Activated T-cell treated with anti-CD3 and anti-CD28 coated beads for 48 hours (primary cell): ENCODE data around the gene MLLT6.

Experiments
- DNase-seq: peaks from one replicate; pipeline ENCODE4 v3.0.0-alpha.2; 2020; ENCODE audit warnings: low read depth

The MLLT6 gene

DNA sequence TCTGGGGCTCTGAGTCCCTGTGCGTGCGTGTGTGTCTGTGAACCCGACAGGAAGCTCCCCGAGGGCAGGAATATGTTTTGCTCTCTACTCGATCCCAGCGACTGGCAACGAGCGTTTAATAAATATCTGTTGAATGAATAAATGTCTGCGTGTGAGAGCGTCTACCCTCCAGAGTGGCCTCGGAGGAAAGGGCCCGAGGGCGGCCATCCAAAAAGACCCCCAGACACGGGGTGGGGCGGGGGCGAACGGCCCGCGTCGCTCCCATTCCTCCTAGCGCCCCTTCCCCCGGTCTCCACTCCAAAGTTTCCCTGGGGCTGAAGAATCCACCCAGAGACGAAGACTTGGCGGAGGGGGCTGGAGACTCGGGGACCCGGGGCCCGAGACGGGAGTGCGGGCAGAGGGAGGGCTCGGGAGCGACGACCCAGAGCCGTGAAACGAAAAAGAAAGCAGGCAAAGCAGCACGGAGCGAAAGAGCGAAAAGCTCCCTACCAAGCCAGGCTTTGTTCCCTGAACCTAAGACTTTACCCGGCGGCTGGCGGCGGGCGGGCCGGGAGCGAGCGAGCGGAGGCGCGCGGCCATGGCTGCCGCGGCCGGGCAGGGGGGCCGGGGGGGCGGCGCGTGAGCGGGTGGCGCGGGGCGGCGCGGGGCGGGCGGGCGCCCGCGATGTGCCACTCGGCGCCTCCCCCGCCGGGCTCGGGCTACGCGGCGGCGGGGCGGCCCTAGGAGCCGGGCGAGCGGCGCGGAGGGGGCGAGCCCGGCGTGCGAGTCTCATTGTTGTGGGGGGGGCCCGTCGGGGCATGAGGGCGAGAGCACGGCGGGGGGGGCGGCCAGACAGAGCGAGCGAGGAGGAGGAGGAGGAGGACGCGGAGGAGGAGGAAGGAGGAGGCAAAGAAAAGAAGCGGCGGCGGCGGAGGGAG, at the start of gene MLLT6:
Gene MLLT6, plus strand, starts transcription at position 668 of the 917 bp plus-strand sequence. CDS start 360 bp downstream, outside the sequence.
- peak; percentile 62 for DNase-seq

DNA sequence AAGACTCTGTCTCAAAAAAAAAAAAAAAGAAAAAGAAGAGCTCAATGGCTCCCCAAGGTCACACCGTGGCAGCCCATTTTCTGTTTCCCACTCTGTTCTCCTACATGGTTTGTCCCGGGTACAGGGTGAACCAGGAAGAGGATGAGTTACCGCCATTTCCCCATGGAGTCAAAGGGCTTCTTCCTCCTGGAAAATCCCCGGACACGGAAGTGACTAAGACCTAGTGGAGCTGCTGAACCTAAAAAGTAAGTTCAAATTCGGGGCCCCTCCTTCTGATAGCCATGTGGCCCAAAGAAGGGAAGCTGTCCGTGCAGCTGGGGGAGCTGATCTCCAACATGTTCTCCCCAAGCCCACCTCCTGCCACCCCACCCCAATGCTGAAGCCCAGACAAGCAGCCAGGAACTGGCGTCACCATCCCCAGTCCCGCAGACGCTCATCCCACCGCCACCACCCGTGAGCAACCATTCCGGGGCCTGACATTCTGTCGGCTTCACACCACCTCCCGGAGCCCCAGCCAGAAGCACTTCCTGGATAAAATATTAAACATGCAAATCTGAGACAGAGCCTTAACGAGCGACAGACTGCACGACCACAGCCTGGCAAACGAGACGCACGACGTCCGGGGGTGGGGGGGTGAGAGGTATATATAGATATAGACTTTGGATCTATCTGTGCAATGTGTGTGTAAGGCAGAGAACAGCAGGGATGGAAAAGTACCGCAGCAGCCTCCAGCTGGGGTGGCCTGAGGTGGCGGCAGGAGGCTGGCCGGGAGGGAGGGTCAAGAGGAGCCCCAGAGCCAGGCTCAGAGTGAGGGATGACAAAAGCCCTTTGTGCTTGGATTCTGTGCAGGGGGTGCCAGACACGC, 47.9 kb upstream of the MLLT6 start:
- DNase-seq = no peak

DNA sequence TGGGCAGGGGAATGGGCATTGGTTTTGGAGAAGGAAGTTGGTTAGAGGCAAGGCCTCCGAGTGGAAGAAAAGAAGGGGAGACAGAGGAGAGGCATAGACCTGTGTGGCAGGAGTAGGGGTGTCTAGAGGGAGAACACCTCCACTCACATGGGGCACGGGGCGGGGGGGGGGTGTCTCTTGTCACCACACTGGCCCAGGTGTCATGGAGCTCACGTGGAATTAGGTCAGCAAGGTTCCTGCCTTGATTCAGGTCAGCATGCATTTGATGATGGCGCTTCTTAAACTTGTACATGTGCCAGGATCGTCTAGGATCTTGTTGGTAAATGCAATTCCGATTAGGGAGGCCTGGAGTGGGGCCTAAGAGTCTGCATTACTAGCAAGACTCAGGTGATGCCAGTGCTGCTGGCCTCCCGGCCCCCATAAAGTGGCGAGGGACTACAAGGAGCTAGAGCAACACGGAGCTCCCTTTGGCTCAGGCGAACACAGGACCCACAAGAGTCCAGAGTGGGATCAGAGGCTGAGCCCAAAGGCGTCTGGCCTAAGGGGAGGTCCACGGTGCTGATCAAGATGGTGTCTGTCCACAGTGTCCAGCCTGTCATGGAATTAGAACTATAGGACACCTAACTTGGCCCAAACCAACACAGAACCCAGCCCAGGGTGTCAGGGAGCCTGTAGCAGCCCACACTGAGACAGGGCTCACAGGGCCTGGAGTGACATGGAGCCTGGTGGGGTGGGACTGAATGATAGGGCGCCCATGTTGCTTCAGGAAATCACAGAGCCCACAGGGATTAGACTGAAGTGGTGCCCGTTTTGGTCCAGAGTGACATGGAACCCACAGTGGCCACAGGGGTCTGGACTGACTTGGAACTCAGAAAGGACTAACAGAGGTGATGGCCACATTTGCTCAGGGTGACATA, 47.0 kb upstream of the MLLT6 start:
- no peak for DNase-seq

DNA sequence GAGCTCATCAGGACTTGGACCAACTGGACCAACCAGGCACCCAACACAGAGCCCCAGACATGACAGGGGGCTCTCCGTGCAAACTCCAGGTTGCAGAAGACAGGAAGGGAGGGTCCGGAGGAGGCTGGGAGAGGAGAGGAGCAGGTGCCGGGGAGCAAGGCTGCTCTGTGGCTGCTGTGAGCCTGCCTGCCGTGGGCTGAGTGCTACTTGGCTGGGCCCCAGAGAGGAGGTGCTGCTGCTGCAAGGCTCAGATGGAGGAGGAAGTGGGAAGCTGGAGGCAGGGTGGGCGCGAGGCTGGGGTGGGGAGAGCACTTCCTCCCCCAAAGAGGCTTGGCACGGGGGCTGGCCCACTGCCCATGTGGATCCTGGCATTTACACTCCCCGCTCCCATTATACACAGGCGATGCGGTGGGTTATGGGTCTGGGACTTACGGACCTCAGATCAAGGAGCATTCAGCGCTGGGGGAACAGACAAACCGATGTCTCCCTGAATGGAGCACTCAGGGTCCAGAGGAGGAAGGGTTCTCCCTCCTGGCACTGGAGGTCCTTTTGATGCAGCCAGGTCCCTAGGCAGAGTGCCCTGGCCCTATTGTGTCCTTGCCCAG, 46.2 kb upstream of the MLLT6 start:
- no peak for DNase-seq

DNA sequence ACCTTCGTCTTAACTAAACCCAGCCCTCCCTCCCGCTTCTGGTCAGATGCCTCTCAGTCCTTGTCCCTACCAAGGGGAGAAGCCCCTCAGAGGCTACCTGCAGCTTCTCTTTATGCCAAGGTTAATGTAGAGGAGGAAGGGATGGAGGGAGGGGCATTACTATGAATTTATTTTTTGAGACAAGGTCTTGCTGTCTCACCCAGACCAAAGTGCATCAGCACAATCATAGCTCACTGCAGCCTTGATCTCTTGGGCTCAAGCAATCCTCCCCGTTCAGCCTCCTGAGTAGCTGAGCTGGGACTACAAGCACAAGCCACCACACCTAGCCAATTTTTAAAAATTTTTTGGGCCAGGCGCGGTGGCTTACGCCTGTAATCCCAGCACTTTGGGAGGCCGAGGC, 45.7 kb upstream of the MLLT6 start:
- DNase-seq = no peak

DNA sequence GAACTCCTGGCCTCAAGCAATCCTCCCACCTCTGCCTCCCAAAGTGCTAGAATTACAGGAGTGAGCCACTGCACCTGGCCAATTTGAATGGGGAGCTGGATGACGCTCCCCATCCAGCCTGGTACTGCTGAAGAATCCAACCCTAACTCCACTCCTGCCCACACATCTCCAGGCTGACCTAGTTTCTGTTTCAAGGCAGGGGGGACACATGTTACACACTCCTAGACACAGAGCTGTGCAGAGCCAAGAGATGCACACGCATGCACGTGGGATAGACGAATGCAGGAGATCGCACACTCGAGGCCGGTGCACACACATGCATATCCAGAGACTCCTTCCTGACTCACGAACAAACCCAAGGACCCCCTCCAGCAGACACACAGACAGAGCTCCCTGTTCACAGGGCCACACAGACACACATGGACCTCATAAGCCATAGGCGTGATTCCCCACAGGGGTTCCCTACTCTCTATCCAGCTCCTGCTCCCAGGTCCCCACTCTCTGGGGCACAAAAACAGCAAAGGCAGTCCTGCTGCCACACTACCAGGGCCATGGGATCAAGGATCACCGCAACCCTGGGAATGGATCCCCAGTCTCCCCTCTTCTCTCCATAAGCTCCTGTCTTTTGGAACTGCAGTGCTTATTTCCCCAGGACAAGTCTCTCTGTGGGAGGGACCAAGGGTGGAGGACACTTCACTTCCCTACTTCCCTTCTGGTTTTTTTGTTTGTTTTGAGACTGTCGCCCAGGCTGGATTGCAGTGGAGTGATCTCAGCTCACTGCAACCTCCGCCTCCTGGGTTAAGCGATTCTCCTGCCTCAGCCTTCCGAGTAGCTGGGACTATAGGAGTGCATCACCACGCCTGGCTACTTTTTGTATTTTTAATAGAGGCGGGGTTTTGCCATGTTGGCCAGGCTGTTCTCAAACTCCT, 44.7 kb upstream of the MLLT6 start:
- no peak for DNase-seq

DNA sequence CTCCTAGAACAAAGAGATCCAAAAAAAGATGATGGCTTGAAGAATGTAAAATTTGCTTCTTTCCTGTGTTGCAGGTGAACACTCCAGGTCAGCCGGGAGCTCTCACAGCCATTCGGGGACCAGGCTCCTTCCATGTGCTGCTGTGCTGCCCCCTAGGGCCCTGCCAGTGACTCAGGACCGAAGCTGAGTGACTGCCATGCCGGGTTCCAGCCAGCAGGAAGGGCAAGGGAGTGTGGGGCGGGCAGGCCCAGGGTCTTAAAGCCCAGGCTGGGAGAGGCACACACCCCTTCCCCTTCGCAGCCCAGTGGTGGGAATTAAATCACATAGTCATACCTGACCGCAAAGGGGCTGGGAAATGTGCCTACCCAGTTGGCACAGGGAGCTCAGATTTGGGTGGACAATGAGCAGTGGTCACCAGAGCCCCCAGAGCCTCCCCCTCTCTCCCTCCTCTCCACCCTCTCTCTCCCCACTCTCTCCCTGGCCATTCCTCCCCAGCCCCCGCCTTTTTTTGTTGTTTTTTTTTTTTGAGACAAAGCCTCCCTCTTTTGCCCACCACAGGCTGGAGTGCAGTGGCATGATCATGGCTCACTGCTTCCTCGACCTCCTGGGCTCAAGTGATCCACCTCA, 41.8 kb upstream of the MLLT6 start:
- peak; percentile 47 for DNase-seq

DNA sequence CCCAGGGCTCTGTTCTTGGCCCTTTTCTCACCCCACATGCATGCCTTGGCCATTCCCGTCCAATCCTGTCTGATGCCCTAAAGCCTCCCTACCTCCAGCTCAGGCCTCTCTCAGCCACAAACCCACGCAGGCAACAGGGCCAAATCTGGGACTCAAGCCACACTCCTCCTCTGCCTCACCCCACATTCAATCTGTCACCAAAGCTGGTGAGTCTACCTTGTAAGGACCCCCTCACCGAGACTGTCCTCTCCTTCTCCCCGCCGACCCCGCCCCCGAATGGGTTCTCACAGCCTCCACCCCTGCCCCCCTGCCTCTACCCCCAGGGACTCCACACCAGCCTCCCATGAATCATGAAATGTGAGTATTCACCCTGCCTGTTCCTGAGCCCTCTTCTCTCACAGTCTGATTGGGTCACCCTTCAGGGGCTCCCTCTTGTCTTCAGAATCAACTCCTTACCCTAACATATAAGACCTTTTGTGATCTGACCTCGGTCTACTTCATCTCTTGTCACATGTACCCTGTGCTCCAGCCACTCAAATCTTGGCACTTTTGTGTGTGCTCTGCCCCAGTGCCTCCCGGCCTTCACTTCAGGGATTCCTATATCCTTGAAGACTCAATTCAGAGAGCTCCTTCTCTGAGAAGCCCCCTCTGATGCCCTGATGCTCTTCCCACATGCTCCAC, 41.0 kb upstream of the MLLT6 start:
- DNase-seq = no peak

DNA sequence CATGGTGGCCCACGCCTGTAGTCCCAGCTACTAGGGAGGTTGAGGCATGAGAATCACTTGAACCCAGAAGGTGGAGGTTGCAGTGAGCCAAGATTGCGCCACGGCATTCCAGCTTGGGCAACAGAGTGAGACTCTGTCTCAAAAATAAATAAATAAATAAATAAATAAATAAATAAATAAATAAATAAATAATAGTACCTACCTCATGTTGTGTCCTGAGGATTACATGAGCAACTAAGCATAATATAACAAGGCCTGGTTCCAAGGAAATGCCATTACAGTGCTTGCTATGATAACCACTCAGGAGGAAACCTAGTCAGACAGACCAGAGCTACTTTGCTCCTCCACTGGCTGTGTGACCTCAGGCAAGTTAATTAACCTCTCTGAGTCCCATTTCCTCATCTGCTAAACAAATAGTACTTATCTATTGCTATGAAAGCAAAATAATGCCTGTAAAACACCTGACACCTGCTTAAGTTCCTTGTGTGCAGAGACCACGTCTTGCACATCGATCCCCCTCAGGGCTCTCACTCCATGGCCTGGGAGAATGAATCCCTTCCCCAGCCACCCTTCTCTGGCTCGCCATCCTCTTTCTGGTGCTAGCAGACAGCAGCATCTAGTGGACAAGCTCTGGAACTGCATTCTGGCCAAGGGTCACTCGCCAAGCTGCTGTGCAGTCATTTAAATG, 37.8 kb upstream of the MLLT6 start:
- peak; percentile 55 for DNase-seq

DNA sequence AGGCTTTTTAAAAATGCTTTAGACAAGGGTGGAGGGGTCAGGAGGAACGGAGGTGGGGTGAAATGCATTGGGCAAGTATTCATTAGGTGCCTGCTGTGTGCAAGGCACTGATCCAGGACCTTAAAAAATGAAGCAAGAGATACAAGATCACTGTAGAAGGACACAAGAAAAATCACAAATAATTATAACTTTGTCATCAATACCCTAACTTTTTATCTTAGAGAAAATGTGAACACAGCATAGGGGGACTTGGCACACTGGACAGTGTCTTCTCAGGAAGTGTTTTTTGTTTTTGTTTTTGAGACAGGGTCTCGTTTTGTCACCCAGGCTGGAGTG, 37.3 kb upstream of the MLLT6 start:
- no peak for DNase-seq

DNA sequence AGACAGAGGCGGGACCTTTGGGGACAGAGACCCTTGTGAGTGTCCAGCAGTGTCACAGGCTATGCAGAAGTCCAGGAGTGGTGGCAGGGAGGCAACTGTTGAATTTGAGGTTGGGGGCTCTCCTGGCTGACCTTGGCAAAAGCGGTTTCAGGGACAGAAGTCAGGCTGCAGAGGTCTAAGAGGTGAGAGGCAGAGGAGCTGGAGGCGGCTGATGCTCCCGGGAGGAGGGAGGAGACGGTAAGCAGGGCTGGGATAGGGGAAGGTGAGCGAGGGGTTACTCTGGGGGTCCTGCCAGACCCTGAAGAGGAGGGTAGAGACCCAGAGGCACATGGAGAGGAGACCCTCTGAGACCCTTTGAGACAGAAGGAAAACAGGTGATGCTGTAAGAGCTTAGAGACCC, 35.6 kb upstream of the MLLT6 start:
- no peak for DNase-seq

DNA sequence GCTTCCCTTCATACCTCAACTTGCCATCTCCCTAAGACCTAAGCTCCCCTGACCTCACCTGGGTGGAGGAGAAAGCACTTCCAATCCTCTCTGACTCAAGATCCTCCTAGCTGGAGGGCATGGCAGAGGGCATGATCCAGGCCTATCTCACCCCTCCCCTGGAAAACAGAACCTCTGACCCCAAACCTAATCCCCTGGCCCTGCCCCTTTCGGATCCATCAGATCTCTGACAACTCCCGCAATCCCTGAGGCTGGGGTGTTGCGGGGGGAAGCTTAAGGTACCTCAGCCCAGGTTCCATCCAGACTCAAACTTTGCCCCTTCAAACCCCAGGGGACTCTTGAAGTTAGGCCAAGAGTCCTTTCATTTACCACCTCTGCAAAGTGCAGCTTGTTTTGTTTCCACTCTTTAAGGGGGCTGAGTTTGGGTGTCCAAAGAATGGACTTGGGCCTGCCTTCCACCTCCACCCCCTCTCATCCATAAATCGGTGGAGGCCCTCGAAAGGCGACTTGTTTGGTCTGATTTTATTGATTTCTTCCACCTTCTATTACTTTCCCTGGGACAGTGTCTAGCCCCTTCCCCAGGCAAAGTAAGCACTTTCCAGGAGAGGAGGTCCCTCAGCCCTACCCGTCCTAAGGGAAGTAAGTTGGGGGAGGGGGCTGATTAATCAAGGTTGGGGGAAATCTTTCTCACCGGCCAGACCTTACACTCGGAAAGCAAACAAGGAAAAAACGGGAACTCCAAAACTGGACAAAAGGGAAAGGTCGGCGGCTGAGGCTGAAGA, 32.9 kb upstream of the MLLT6 start:
- no peak for DNase-seq

DNA sequence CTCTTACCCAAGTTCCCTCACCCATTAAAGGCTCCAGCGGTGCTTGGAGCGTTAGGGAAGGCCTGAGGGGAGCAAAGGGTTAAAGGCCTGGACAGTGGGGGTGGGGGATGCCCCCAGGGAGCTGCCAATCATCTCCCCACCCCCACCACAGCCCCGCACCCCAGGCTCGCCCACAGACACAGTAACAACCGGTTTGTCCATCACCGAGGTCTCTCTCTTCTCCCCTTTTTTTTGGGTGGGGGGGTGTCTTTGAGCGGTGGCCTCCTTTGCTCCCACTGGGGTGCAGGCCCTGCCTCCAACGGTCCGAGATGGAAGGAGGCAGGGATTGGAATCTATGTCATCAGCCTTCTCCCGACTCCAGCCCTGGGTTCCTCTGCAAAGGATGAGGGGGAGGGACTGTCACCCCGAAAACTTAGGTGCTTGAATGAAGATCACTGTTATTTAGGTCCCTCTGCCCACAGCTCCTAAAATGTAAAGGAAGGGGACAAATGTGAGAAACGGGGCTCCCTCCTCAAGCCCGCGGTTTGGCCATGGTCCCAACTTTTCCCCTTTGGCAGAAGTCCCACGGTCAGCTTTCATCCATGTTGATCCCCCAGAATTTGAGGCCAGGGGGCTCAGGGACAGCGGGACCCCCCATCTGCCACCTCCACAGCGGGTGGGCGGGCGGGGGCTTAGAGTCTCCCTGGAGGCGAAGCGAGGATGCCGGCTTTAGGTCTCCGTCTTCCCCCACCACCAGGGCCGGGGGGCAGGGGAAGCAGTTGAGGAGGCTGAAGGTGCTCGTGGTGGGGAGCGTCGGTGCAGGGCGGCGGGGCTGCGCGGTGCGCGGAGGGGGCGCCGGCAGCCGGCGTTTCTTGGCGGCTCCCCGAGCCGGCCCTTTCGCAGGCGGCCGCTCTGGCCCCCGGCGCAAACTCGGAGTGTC, 32.0 kb upstream of the MLLT6 start:
- no peak for DNase-seq

DNA sequence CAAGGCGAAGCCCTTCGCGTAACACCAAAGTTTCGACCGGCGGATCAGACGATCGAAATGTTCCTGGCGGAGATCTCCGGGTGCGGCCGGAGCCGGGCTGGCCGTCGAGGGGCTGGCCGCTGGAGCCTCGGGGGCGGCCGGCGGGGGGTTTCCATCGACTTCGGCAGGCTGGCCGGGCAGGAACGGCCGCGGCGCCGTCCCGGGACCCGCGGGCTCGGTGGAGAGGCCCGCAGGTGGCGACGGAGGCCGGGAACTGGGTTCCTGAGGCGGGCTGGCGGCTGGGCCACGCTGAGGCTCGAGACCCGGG, 31.4 kb upstream of the MLLT6 start:
- DNase-seq = no peak

DNA sequence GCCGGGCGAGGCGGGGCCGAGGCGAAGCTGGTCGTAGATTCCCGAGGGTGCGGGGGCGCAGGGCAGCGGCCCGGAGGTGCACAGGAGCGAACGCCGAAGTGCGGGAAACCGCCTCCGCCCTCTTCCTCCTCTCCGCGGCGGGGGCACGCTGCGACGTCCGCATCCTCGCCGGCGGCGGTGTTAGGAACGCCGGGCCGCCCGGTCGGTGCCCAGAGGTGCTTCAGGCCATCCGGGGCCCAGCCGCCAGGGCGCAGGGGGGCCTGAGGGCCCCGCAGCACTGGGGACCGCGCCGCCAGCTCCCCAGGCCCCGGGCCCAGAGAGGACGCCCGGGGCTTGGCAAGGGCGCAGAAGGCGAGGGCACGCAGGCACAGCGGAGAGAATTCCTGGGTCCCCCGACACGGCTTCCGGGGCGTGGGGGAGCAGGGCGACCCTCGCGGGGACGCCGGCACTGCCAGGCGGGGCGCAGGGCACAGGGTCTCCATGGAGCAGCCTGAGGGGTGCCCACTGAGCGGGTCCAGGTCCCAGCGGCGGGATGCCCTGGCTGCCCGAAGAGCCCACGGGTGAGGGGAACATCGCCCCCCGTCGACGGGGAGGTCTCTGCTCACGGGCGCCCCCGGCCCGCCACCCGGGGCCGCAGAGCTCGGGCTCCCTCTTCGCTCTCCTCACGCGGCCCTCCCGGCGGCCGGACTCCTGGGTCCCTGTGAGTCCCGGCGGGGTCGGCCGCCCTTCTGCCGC, 30.9 kb upstream of the MLLT6 start:
- DNase-seq = peak; percentile 34
